GM12878 (cell line): ENCODE measurements around the gene SSMEM1.

Source experiments
- BCLAF1 ChIP-seq: fragments of 450-650 bp; IDR thresholded peaks from 2 replicates; pipeline ENCODE4 v1.6.1; 2017; ENCODE audit warnings: antibody characterized with exemption, mild to moderate bottlenecking, moderate library complexity
- BRCA1 ChIP-seq: IDR thresholded peaks from 2 replicates; pipeline ENCODE4 v1.6.1; 2011; ENCODE audit warnings: low read depth, low read length, improper control_type of control experiment
- CEBPB ChIP-seq, 2 experiments: fragments of 150-350 bp in 1 of 2; IDR thresholded peaks; 2 replicates each; pipeline ENCODE4 v1.6.1; 2012 to 2014; ENCODE audit warnings: low read depth in 2 of 2, low read length in 2 of 2, borderline replicate concordance in 1 of 2, inconsistent platforms in 1 of 2
- CTCF ChIP-seq, 3 experiments: IDR thresholded peaks in 2 of 3; conservative IDR thresholded peaks in 1 of 3; 2 replicates each; pipeline ENCODE4 v1.5.1; 2011; ENCODE audit warnings: low read depth in 3 of 3, low read length in 3 of 3, mild to moderate bottlenecking in 3 of 3, control low read depth in 2 of 3, moderate library complexity in 2 of 3, inconsistent platforms in 1 of 3, mixed read lengths in 1 of 3; ENCODE audit not compliant: control insufficient read depth in 2 of 3, insufficient read depth in 1 of 3; ENCODE audit errors: extremely low read depth in 1 of 3
- E2F4 ChIP-seq: IDR thresholded peaks from 2 replicates; pipeline ENCODE4 v1.6.1; 2012; ENCODE audit warnings: low read depth, low read length, improper control_type of control experiment
- EP300 ChIP-seq, 2 experiments: fragments of 150-350 bp in 1 of 2; IDR thresholded peaks; 2 replicates each; pipeline ENCODE4 v1.6.1; 2011 to 2012; ENCODE audit warnings: low read depth in 2 of 2, low read length in 2 of 2, borderline replicate concordance in 1 of 2, improper control_type of control experiment in 1 of 2, inconsistent platforms in 1 of 2; ENCODE audit not compliant: control insufficient read depth in 1 of 2
- EZH2 ChIP-seq: IDR thresholded peaks from 2 replicates; pipeline ENCODE4 v1.6.1; 2012; ENCODE audit warnings: low read depth, mild to moderate bottlenecking, control low read depth, inconsistent platforms, low read length, borderline replicate concordance; ENCODE audit not compliant: control insufficient read depth
- NBN ChIP-seq: fragments of 450-650 bp; IDR thresholded peaks from 2 replicates; pipeline ENCODE4 v1.6.1; 2016
- POLR2A ChIP-seq: IDR thresholded peaks from 2 replicates; pipeline ENCODE4 v1.6.1; 2011; ENCODE audit warnings: low read depth, mild to moderate bottlenecking, low read length
- RAD21 ChIP-seq: IDR thresholded peaks from 2 replicates; pipeline ENCODE4 v1.6.1; 2011; ENCODE audit warnings: mild to moderate bottlenecking, low read depth, low read length, moderate library complexity; ENCODE audit not compliant: insufficient read depth
- SREBF2 ChIP-seq: IDR thresholded peaks from 2 replicates; pipeline ENCODE4 v1.6.1; 2012; ENCODE audit warnings: mild to moderate bottlenecking, low read length
- TCF3 ChIP-seq: IDR thresholded peaks from 2 replicates; pipeline ENCODE4 v1.6.1; 2012; ENCODE audit warnings: low read depth, mild to moderate bottlenecking, low read length, borderline replicate concordance; ENCODE audit not compliant: insufficient read depth
- TF ChIP-seq, protein P1 (sequence below): IDR thresholded peaks from 2 replicates; pipeline ENCODE4 v1.6.1; 2011; ENCODE audit warnings: low read depth, mild to moderate bottlenecking, low read length, moderate library complexity, borderline replicate concordance; ENCODE audit errors: extremely low read depth

DNA sequence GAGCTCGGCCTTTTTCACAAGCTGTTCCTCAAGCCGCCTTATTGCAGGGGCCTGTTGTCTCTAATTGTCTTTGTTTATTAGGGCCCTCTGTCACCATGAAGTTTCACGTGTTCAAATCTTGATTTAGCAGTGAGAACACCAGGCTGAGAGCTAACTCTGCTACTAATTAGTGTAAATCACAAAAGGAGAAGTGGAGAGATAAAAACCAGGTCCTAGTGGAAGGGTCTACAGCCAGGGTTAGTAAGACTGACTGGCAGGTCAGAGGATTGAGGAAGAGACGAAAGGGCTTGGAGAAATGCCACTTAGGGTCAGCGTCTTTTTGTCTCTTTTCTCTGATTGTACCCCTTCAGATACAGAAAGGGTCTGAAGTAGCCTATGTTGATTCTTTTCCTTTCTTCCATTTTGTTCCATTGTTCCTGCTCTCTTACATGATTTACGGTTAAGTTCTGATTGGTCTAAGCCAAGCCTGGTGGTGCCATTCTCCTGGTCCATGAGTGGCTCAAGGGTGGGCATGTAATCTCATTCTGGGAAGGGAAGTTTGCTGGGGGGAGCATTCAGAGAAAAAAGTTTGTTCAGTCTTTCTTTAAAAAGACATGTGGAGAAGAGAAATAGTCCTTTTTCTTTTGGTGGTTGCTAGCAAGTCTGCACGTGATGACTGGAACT lies 21.3 kb downstream of the SSMEM1 start:
- no peak for TF ChIP-seq EP300 (IDR thresholded peaks at IDR 0.05; ENCODE audit: borderline replicate concordance in 1 of 2, control insufficient read depth in 1 of 2, low read depth in 2 of 2, low read length in 2 of 2)
- TF ChIP-seq, protein P1, sequence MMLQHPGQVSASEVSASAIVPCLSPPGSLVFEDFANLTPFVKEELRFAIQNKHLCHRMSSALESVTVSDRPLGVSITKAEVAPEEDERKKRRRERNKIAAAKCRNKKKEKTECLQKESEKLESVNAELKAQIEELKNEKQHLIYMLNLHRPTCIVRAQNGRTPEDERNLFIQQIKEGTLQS = no peak
- no peak for TF ChIP-seq CTCF (IDR thresholded peaks at IDR 0.05 in 2 of 3, conservative IDR thresholded peaks at IDR 0.05 in 1 of 3; ENCODE audit: control insufficient read depth in 2 of 3, extremely low read depth in 1 of 3, insufficient read depth in 1 of 3, low read depth in 3 of 3, low read length in 3 of 3)
- no peak for TF ChIP-seq RAD21
- no peak for TF ChIP-seq EZH2
- no peak for TF ChIP-seq POLR2A
- no peak for TF ChIP-seq E2F4
- TF ChIP-seq NBN = no peak
- TF ChIP-seq SREBF2 = no peak
- no peak for TF ChIP-seq TCF3
- TF ChIP-seq BCLAF1 = no peak
- no peak for TF ChIP-seq CEBPB (IDR thresholded peaks at IDR 0.05; ENCODE audit: borderline replicate concordance in 1 of 2, low read depth in 2 of 2, low read length in 2 of 2)
- no peak for TF ChIP-seq BRCA1
